HG02840 (cell line): ENCODE measurements around the gene ABCC4.
"Not testable (repeated sequence)": the region's sequence is repeated elsewhere in the genome, so short reads cannot be mapped to it uniquely, and the experiment has no call there.

ENCODE experiments used
- ATAC-seq: cut with Tn5 transposase; IDR thresholded peaks from one replicate; pipeline ENCODE4 v1.9.1; 2021; ENCODE audit warnings: mild to moderate bottlenecking, moderate library complexity, moderate number of reproducible peaks; ENCODE audit not compliant: unreplicated experiment, low FRiP score

The ABCC4 gene

DNA sequence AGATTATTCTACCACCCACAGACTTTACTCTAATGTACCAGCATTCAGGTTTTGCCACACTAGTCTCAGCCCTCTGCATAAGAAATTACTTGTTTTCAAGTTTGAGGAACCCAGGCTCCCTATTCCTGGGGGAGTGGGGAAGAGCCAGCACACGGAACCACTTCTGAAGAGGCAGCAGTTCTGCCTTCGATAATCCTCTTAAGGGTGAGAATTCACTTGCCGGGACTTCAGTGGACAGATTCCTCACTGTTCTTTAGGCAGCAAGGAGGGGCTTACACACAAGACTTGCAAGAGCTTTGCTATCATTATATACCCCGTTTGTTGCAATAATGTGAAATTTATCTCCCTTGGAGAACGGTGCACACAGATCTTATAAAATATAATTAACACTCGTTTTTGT, 133.1 kb downstream of the ABCC4 start:
- ATAC-seq, result no peak

GRCh38 chr13:95167003-95167402, 134.2 kb downstream of the ABCC4 start:
- ATAC-seq, result not testable (repeated sequence)

DNA sequence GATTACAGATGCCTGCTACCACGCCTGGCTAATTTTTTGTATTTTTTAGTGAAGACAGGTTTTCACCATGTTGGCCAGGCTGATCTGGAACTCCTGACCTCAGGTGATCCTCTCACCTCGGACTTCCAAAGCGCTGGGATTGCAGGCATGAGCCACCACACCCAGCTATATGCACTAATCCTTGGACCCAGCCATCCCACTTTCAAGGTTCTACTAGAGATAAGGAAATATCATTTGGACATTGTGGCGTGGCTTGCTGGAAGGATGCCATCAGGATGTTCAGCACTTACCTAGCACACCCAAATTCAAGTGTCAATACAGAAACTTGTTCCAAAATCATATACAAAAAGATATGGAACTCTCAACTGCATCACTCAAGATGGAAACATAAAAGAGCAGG, 136.4 kb downstream of the ABCC4 start:
- no peak for ATAC-seq

DNA sequence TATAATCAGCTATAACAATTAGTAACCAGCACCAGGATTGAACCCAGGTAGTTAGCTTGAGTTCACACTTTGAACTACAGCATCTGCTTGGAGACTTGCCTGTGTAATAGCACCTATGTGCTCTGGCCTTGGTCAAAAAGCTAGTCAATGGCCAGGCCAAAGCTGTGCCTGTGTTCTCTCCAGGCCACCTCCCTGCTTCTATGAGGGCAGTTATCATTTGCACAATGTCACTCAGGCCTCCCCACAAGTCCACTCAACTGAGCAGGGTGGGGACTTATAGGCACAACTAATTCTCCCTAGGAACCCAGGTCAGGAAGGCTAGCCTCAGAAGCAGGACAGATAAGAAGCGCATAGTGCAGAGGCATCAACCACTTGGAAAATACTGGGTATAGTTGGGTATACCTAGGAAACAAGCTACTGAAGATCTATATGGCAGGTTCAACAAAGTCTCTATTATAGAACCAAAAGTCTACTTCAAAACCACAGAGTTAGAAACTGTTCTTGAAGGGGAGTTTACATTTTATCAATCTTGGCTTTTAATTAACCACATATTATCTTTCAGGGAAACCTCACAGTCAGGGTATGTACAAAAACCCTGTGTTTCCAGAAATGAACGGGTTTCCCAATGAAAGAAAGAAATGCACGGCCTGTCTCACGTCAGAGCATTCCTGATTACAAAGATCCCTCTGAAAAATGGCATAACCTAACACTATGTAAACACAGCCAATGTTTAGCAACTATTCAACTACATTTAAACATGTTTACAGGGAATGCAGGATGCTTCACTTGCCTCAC, 140.9 kb downstream of the ABCC4 start:
- no peak for ATAC-seq

- no peak for ATAC-seq
Observed at GRCh38 chr13:95159458-95159857, 141.8 kb downstream of the ABCC4 start.

GRCh38 chr13:95156208-95156607, 145.0 kb downstream of the ABCC4 start:
- no peak for ATAC-seq

GRCh38 chr13:95155504-95155903, 145.7 kb downstream of the ABCC4 start:
- ATAC-seq, result no peak

- ATAC-seq, result no peak
Observed at GRCh38 chr13:95155093-95155492, 146.2 kb downstream of the ABCC4 start.

DNA sequence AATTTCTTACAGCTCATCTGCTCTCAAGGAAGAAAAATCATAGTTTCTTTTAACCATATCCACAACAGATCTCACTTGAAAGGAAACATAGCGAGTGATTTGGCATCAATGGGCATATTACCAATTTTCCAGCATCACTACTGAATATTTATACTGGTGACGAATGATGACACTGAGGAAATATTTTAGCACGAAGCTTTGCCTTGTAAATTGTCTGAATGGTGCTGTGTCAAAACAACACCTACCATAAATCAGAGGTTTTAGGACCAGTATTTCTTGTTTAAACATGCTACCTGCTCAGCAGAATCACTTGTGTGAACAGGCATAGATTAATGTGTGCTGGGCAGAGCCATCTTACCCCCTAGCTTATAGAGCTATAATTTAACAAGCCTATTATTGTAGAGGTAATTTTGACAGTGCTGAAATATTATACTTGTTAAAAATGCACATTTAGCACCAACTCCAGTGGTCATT, 146.8 kb downstream of the ABCC4 start:
- ATAC-seq, result no peak

DNA sequence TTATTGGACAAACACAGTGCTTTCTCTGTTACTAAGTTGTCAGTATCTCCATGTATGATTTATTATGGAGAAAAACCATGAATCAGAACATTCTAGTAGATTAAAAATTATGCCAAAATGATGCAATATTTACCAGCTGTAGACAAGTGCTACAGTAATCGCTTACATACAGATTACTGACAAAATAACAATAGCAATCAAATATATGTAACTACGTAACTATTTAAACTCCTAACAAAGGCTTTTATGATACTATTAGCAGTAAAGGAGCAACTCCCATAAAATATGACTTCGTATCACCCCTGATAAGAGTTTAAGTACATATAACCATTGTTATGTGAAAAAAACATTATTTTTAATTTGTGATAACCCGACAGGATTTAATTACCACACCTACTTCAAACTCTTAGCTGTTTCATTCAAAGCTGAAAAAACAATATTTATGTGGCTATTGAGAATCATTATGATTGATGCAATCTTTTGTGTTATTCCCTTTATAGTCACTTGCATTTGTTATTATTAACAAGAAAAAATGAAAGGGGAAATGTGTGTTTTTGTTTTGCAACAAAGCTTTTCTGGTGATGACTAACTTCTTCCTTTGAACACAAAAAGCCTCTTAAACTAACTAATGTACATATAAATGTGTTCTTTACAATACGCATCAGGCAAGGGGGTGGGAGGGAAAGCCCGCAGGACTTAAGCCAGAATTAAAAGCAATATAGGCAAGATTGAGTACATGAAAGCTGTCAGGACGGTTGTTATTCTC, 147.4 kb downstream of the ABCC4 start:
- ATAC-seq, result no peak

- ATAC-seq, result no peak
Observed at GRCh38 chr13:95151942-95152587, 149.2 kb downstream of the ABCC4 start.

DNA sequence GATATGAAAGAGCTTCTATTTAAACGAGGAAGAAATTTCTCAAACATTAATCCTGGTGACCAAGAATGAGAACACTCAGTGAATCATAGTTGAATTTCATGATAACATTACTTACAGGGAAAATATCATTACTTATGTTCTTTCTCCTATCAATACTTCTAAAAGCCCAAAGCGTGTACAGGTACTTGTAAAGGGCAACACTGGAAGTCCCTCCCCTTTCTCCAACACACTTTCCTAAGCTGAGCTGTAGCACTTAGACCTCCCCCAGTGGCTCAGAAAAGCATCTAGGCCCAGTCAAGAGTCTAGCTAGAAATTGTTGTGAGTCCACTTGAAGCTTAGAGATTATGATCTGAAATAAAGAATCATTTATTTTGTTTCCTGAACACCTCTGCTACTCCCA, 150.7 kb downstream of the ABCC4 start:
- no peak for ATAC-seq

- no peak for ATAC-seq
Observed at GRCh38 chr13:95146486-95146885, 154.8 kb downstream of the ABCC4 start.

DNA sequence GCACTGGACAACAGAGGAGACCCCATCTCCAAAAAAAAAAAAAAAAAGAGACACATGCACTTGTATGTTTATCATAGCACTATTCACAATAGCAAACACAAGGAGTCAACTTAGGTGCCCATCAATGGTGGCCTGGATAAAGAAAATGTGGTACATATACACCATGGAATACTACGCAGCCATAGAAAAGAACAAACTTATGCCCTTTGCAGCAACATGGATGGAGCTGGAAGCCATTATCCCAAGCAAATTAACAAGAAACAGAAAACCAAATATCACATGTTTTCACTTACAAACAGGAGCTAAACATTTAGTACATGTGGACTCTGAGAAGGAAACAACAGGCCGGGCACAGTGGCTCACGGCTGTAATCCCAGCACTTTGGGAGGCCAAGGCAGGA, 155.7 kb downstream of the ABCC4 start:
- no peak for ATAC-seq

GRCh38 chr13:95140502-95140901, 160.7 kb downstream of the ABCC4 start:
- ATAC-seq, result no peak

- ATAC-seq, result no peak
Observed at GRCh38 chr13:95138876-95139585, 162.2 kb downstream of the ABCC4 start.

DNA sequence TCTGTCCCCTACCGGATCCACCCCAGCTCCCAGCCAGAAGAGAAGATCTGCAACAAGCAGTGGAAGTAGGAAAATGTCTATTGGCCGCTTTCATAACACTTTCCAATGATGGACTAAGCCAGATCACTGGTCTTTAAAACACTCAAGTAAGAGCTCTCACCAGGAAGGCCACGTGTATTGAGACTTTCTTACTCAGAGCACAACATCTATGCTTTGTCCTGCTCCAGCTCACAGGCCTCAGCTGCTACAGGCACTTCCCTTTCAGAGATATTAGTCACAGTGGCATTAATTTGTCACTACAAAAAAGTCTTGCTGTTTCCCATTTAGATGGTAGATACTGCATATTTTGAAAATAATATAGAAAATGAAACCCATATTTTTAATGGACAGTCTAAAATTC, 164.2 kb downstream of the ABCC4 start:
- peak; percentile 63 for ATAC-seq

GRCh38 chr13:95136638-95137037, 164.6 kb downstream of the ABCC4 start:
- ATAC-seq, result peak; percentile 8

- no peak for ATAC-seq
Observed at GRCh38 chr13:95133498-95133897, 167.8 kb downstream of the ABCC4 start.

- ATAC-seq, result no peak
Observed at GRCh38 chr13:95129004-95129403, 172.2 kb downstream of the ABCC4 start.
